ENCODE data around the gene CDC25B.
A peak's percentile ranks its signal among the peaks of the same experiment; 100 is the strongest.

CDC25B gene

GRCh38 chr20:3803854-3804253, 7.7 kb downstream of the CDC25B start:
- DNase-seq (ENCODE audit: low read depth in 2 of 2), result no peak

- DNase-seq (ENCODE audit: low read depth in 2 of 2), result no peak
These were observed 8.2 kb downstream of the CDC25B start for GRCh38 chr20:3804254-3804751.

- no peak for DNase-seq (ENCODE audit: low read depth in 2 of 2)
These were observed 8.7 kb downstream of the CDC25B start for GRCh38 chr20:3804781-3805180.

GRCh38 chr20:3808544-3808943, 12.4 kb downstream of the CDC25B start:
- no peak for DNase-seq (ENCODE audit: low read depth in 2 of 2)

- DNase-seq (ENCODE audit: low read depth in 2 of 2), result peak; percentile 90
These were observed 15.6 kb downstream of the CDC25B start for GRCh38 chr20:3811467-3812258.

- no peak for DNase-seq (ENCODE audit: low read depth in 2 of 2)
These were observed 16.2 kb downstream of the CDC25B start for GRCh38 chr20:3812259-3812681.

- no peak for DNase-seq (ENCODE audit: low read depth in 2 of 2)
These were observed 17.1 kb downstream of the CDC25B start for GRCh38 chr20:3812975-3813847.

GRCh38 chr20:3813848-3814581, 17.9 kb downstream of the CDC25B start:
- DNase-seq (ENCODE audit: low read depth in 2 of 2), result no peak

- no peak for DNase-seq (ENCODE audit: low read depth in 2 of 2)
These were observed 18.9 kb downstream of the CDC25B start for GRCh38 chr20:3814928-3815495.

GRCh38 chr20:3815703-3816315, 19.7 kb downstream of the CDC25B start:
- no peak for DNase-seq (ENCODE audit: low read depth in 2 of 2)

GRCh38 chr20:3818155-3819151, 22.3 kb downstream of the CDC25B start:
- DNase-seq (ENCODE audit: low read depth in 2 of 2), result no peak

- DNase-seq (ENCODE audit: low read depth in 2 of 2), result no peak
These were observed 23.4 kb downstream of the CDC25B start for GRCh38 chr20:3819411-3820047.

GRCh38 chr20:3820048-3820900, 24.2 kb downstream of the CDC25B start, which contains the start of gene AP5S1:
Gene AP5S1, plus strand, starts transcription at chr20:3820547. Its CDS starts 1,571 bp downstream, at chr20:3822118.
- peak; percentile 80 to 86 for DNase-seq (ENCODE audit: low read depth in 2 of 2)

- DNase-seq (ENCODE audit: low read depth in 2 of 2), result no peak
These were observed 25.0 kb downstream of the CDC25B start for GRCh38 chr20:3820901-3821727.

GRCh38 chr20:3821996-3822395, 25.9 kb downstream of the CDC25B start:
- no peak for DNase-seq (ENCODE audit: low read depth in 2 of 2)

GRCh38 chr20:3823881-3824280, 27.8 kb downstream of the CDC25B start:
- no peak for DNase-seq (ENCODE audit: low read depth in 2 of 2)

GRCh38 chr20:3825526-3825925, 29.4 kb downstream of the CDC25B start:
- no peak for DNase-seq (ENCODE audit: low read depth in 2 of 2)

Data from stimulated activated CD4-positive, alpha-beta T cell treated with anti-CD3 and anti-CD28 coated beads, Interleukin-15, amount 100 ng/mL, for 48 hours (primary cell).